ENCODE measurements around the gene HS6ST2. TPM values are rescaled to one million over a fixed set of nuclear protein-coding genes. Genes with fewer than 3 reads are reported as not detected.

The HS6ST2 gene
- total RNA-seq, 1 experiment from 2014 or later, result 0.26 TPM

GRCh38 chrX:132908891-132909290 is 49.5 kb downstream of the HS6ST2 start:
- no peak for ATAC-seq
- in situ Hi-C loops (cut with HindIII; ENCODE audit: low pct_unique_long_range_greater_than_20kb, low sequenced_read_pairs), result no loop called here
- CTCF ChIA-PET, result interaction anchor here (0.5 kb wide), 1 partner anchor 1099 kb away, joined by 3 read pairs; no protein-coding TSS in a partner anchor
- POLR2A ChIA-PET, result no interaction called here
- intact Hi-C loops (cut with micrococcal nuclease; ENCODE audit: unreplicated experiment), result no loop called here
- Histone ChIP-seq H3K27ac (ENCODE audit: low read length) (no peak overlapping the region), H3K36me3 (ENCODE audit: control insufficient read depth, insufficient read depth, low read length) (no peaks in the 10 kb centered on the region), H3K27me3 (ENCODE audit: control insufficient read depth, insufficient read depth, low read length) (no peaks in the 10 kb centered on the region), H3K4me3 (ENCODE audit: low read depth in 2 of 2, low read length in 2 of 2) (no peak overlapping the region), H3K9me3 (ENCODE audit: control insufficient read depth, insufficient read depth, low read depth, low read length) (no peaks in the 10 kb centered on the region), H3K4me1 (ENCODE audit: control insufficient read depth, insufficient read depth, low read length) (no peaks in the 10 kb centered on the region)
- no TSS peak for BruUV-seq (replicated peaks)
- DNase-seq (ENCODE audit: low read depth, low spot score), result no peak
- TF ChIP-seq CTCF (IDR thresholded peaks at IDR 0.05) (no peak), REST (IDR thresholded peaks at IDR 0.05; ENCODE audit: insufficient read depth in 1 of 2, low read depth in 2 of 2, low read length in 1 of 2) (no peak), TCF7L2 (IDR thresholded peaks at IDR 0.05; ENCODE audit: low read depth, low read length) (no peak), POLR2AphosphoS5 (IDR thresholded peaks at IDR 0.05; ENCODE audit: low read depth, low read length) (no peak), SIN3A (IDR thresholded peaks at IDR 0.05; ENCODE audit: borderline replicate concordance, insufficient read depth, low read depth, low read length) (no peak)

GRCh38 chrX:132900633-132901293 is 57.7 kb downstream of the HS6ST2 start:
- Histone ChIP-seq H3K27ac (ENCODE audit: low read length) (no peak overlapping the region), H3K36me3 (ENCODE audit: control insufficient read depth, insufficient read depth, low read length) (no peaks in the 10 kb centered on the region), H3K4me1 (ENCODE audit: control insufficient read depth, insufficient read depth, low read length) (no peaks in the 10 kb centered on the region), H3K4me3 (ENCODE audit: low read depth in 2 of 2, low read length in 2 of 2) (no peak overlapping the region), H3K27me3 (ENCODE audit: control insufficient read depth, insufficient read depth, low read length) (no peaks in the 10 kb centered on the region), H3K9me3 (ENCODE audit: control insufficient read depth, insufficient read depth, low read depth, low read length) (no peaks in the 10 kb centered on the region)
- no TSS peak for BruUV-seq (replicated peaks)
- ChIA-PET CTCF (no interaction called here), POLR2A (no interaction called here)
- ATAC-seq (no peak), DNase-seq (ENCODE audit: low read depth, low spot score) (no peak)
- intact Hi-C loops (cut with micrococcal nuclease; ENCODE audit: unreplicated experiment), result no loop called here
- in situ Hi-C loops (cut with HindIII; ENCODE audit: low pct_unique_long_range_greater_than_20kb, low sequenced_read_pairs), result no loop called here
- TF ChIP-seq TCF7L2 (IDR thresholded peaks at IDR 0.05; ENCODE audit: low read depth, low read length) (no peak), SIN3A (IDR thresholded peaks at IDR 0.05; ENCODE audit: borderline replicate concordance, insufficient read depth, low read depth, low read length) (no peak), CTCF (IDR thresholded peaks at IDR 0.05) (no peak)
